Measurements from ENCODE around the gene SPTB. TPM values are rescaled to one million over a fixed set of nuclear protein-coding genes. Genes with fewer than 3 reads are reported as not detected.
A peak's percentile ranks its signal among the peaks of the same experiment; 100 is the strongest.

Gene SPTB
- polyA plus RNA-seq, 1 donor (not counting 4 experiments of a cell fraction or from before 2014, with no cell fraction given): not detected

GRCh38 chr14:64757601-64758000 lies 122.1 kb downstream of the SPTB start:
- no peak for TF ChIP-seq EZH2 (IDR thresholded peaks at IDR 0.05; ENCODE audit: low read length)
- TF ChIP-seq CTCF (optimal IDR thresholded peaks at IDR 0.05 in 1 of 3, IDR thresholded peaks at IDR 0.05 in 1 of 3, conservative IDR thresholded peaks at IDR 0.05 in 1 of 3; ENCODE audit: extremely low read depth in 1 of 3, insufficient read depth in 2 of 3, low read length in 3 of 3): no peak
- no peak for DNase-seq (ENCODE audit: low read depth, low spot score)
- Histone ChIP-seq H2AFZ (ENCODE audit: control insufficient read depth, low read length) (no peak overlapping the region), H3K27ac (ENCODE audit: control insufficient read depth, insufficient read depth, low read length) (peak overlapping the region; percentile 88), H3K36me3 (ENCODE audit: control insufficient read depth in 2 of 2, extremely low read depth in 1 of 2, insufficient read depth in 2 of 2, low read length in 2 of 2) (no peaks in the 10 kb centered on the region), H3K4me2 (ENCODE audit: control insufficient read depth, extremely low read depth, insufficient read depth, low read depth, low read length) (peak overlapping the region; percentile 62), H3K4me3 (ENCODE audit: control insufficient read depth in 2 of 3, extremely low read depth in 1 of 3, insufficient read depth in 2 of 3, low read depth in 1 of 3, low read length in 3 of 3) (no peak overlapping the region), H3K9me3 (ENCODE audit: control insufficient read depth, low read depth, low read length) (no peaks in the 10 kb centered on the region), H3K4me1 (ENCODE audit: control insufficient read depth, extremely low read depth, insufficient read depth, low read length) (peaks cover 77% of the 10 kb centered on the region), H3K79me2 (ENCODE audit: control insufficient read depth, insufficient read depth, low read length) (no peaks in the 10 kb centered on the region), H3K9ac (ENCODE audit: control insufficient read depth, extremely low read depth, insufficient read depth, low read length) (peak overlapping the region; percentile 81), H3K27me3 (ENCODE audit: control insufficient read depth, extremely low read depth, insufficient read depth, low read length) (no peaks in the 10 kb centered on the region), H3K9me1 (ENCODE audit: control insufficient read depth, extremely low read depth, insufficient read depth, low read length) (no peaks in the 10 kb centered on the region), H4K20me1 (ENCODE audit: control insufficient read depth, extremely low read depth, insufficient read depth, low read length) (no peaks in the 10 kb centered on the region)
- FAIRE-seq: no peak
- dilution Hi-C loops (cut with MboI; ENCODE audit: extremely low pct_ligation_motif_present, low sequenced_read_pairs): no loop called here

GRCh38 chr14:64756712-64757111 lies 123.0 kb downstream of the SPTB start:
- TF ChIP-seq CTCF (optimal IDR thresholded peaks at IDR 0.05 in 1 of 3, IDR thresholded peaks at IDR 0.05 in 1 of 3, conservative IDR thresholded peaks at IDR 0.05 in 1 of 3; ENCODE audit: extremely low read depth in 1 of 3, insufficient read depth in 2 of 3, low read length in 3 of 3): no peak
- no peak for TF ChIP-seq EZH2 (IDR thresholded peaks at IDR 0.05; ENCODE audit: low read length)
- Histone ChIP-seq H3K4me2 (ENCODE audit: control insufficient read depth, extremely low read depth, insufficient read depth, low read depth, low read length) (no peak overlapping the region), H3K27me3 (ENCODE audit: control insufficient read depth, extremely low read depth, insufficient read depth, low read length) (no peaks in the 10 kb centered on the region), H4K20me1 (ENCODE audit: control insufficient read depth, extremely low read depth, insufficient read depth, low read length) (no peaks in the 10 kb centered on the region), H3K9me1 (ENCODE audit: control insufficient read depth, extremely low read depth, insufficient read depth, low read length) (no peaks in the 10 kb centered on the region), H3K9ac (ENCODE audit: control insufficient read depth, extremely low read depth, insufficient read depth, low read length) (peak overlapping the region; percentile 81), H3K4me3 (ENCODE audit: control insufficient read depth in 2 of 3, extremely low read depth in 1 of 3, insufficient read depth in 2 of 3, low read depth in 1 of 3, low read length in 3 of 3) (no peak overlapping the region), H3K9me3 (ENCODE audit: control insufficient read depth, low read depth, low read length) (no peaks in the 10 kb centered on the region), H2AFZ (ENCODE audit: control insufficient read depth, low read length) (no peak overlapping the region), H3K36me3 (ENCODE audit: control insufficient read depth in 2 of 2, extremely low read depth in 1 of 2, insufficient read depth in 2 of 2, low read length in 2 of 2) (no peaks in the 10 kb centered on the region), H3K79me2 (ENCODE audit: control insufficient read depth, insufficient read depth, low read length) (no peaks in the 10 kb centered on the region), H3K27ac (ENCODE audit: control insufficient read depth, insufficient read depth, low read length) (peak overlapping the region; percentile 88), H3K4me1 (ENCODE audit: control insufficient read depth, extremely low read depth, insufficient read depth, low read length) (peaks cover 68% of the 10 kb centered on the region)
- FAIRE-seq (no peak), DNase-seq (ENCODE audit: low read depth, low spot score) (no peak)
- dilution Hi-C loops (cut with MboI; ENCODE audit: extremely low pct_ligation_motif_present, low sequenced_read_pairs): no loop called here

All from keratinocyte (primary cell).